Panc1 (cell line): ENCODE results near the gene NR6A1.

Experiments
- POLR2AphosphoS5 ChIP-seq: IDR thresholded peaks from 2 replicates; pipeline ENCODE4 v1.6.1; 2012; ENCODE audit warnings: mild to moderate bottlenecking, low read depth, low read length, moderate library complexity
- TF ChIP-seq, protein P1 (sequence below): fragments of 450-650 bp; IDR thresholded peaks from 2 replicates; pipeline ENCODE4 v1.5.1; 2017; ENCODE audit warnings: mild to moderate bottlenecking
- TF ChIP-seq, protein P2 (sequence below), 2 experiments: IDR thresholded peaks; 2 replicates each; pipeline ENCODE4 v1.6.1; 2011 to 2012; ENCODE audit warnings: low read depth in 2 of 2, control low read depth in 1 of 2, low read length in 1 of 2, mild to moderate bottlenecking in 1 of 2, moderate library complexity in 1 of 2; ENCODE audit not compliant: insufficient read depth in 1 of 2

GRCh38 chr9:124799274-124800006, 28.3 kb upstream of the NR6A1 start:
- TF ChIP-seq, protein P1, sequence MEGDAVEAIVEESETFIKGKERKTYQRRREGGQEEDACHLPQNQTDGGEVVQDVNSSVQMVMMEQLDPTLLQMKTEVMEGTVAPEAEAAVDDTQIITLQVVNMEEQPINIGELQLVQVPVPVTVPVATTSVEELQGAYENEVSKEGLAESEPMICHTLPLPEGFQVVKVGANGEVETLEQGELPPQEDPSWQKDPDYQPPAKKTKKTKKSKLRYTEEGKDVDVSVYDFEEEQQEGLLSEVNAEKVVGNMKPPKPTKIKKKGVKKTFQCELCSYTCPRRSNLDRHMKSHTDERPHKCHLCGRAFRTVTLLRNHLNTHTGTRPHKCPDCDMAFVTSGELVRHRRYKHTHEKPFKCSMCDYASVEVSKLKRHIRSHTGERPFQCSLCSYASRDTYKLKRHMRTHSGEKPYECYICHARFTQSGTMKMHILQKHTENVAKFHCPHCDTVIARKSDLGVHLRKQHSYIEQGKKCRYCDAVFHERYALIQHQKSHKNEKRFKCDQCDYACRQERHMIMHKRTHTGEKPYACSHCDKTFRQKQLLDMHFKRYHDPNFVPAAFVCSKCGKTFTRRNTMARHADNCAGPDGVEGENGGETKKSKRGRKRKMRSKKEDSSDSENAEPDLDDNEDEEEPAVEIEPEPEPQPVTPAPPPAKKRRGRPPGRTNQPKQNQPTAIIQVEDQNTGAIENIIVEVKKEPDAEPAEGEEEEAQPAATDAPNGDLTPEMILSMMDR = no peak
- TF ChIP-seq, protein P2, sequence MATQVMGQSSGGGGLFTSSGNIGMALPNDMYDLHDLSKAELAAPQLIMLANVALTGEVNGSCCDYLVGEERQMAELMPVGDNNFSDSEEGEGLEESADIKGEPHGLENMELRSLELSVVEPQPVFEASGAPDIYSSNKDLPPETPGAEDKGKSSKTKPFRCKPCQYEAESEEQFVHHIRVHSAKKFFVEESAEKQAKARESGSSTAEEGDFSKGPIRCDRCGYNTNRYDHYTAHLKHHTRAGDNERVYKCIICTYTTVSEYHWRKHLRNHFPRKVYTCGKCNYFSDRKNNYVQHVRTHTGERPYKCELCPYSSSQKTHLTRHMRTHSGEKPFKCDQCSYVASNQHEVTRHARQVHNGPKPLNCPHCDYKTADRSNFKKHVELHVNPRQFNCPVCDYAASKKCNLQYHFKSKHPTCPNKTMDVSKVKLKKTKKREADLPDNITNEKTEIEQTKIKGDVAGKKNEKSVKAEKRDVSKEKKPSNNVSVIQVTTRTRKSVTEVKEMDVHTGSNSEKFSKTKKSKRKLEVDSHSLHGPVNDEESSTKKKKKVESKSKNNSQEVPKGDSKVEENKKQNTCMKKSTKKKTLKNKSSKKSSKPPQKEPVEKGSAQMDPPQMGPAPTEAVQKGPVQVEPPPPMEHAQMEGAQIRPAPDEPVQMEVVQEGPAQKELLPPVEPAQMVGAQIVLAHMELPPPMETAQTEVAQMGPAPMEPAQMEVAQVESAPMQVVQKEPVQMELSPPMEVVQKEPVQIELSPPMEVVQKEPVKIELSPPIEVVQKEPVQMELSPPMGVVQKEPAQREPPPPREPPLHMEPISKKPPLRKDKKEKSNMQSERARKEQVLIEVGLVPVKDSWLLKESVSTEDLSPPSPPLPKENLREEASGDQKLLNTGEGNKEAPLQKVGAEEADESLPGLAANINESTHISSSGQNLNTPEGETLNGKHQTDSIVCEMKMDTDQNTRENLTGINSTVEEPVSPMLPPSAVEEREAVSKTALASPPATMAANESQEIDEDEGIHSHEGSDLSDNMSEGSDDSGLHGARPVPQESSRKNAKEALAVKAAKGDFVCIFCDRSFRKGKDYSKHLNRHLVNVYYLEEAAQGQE (IDR thresholded peaks at IDR 0.05; ENCODE audit: insufficient read depth in 1 of 2, low read depth in 2 of 2, low read length in 1 of 2) = no peak
- no peak for TF ChIP-seq POLR2AphosphoS5
